Measurements from ENCODE around the gene FAM72C.
A peak's percentile ranks its signal among the peaks of the same experiment; 100 is the strongest.
"Not testable (repeated sequence)": the region's sequence is repeated elsewhere in the genome, so short reads cannot be mapped to it uniquely, and the experiment has no call there.

FAM72C gene

DNA sequence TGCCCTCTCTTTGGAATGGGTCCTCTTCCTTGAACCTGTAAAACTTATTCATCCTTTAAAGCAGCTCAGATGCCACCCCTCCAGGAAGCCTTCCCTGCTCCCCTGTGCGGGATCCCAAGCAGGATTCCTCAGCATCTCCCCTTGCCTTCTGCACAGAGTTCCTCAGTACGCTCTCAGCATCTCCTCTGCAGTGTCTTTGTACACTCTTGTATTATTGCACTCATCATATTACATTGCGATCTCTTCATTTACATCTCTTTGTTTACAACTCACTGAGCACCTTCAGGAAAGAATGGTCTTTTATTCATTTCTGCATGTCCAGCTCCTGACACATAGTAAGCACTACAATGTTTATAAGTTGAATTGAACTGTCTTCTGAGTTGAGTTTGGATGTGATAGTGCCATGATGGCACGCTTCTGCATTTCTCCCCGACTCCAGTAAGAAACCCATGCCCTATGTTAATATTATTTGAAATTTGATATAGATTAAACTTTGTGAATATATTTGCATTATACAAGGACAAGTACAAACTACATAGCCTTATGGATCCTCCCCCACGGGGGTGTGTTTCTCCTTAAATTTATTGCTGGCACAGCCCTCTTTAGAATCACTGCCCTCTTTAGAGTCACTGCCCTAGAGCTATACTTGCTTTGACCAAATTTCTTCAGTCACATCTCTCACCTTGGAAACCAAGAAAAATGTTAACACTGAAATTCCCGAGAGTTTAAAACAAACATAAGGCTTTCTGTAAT lies 13.1 kb upstream of the FAM72C start:
- H3K4me1 ChIP-seq (ENCODE audit: control insufficient read depth, insufficient read depth, low read length); H3K36me3 ChIP-seq (ENCODE audit: control insufficient read depth, insufficient read depth, low read length); H3K4me3 ChIP-seq (ENCODE audit: insufficient read depth, low read depth, low read length); H3K9me3 ChIP-seq (ENCODE audit: control insufficient read depth, low read length); H3K27ac ChIP-seq (ENCODE audit: insufficient read depth, low read depth, low read length, poor library complexity, severe bottlenecking); H3K27me3 ChIP-seq (ENCODE audit: control insufficient read depth, insufficient read depth, low read length, poor library complexity, severe bottlenecking): not testable (repeated sequence)
- WGBS, 2 experiments: 91 to 96% methylated on average over 2 of the region's 7 CpGs

DNA sequence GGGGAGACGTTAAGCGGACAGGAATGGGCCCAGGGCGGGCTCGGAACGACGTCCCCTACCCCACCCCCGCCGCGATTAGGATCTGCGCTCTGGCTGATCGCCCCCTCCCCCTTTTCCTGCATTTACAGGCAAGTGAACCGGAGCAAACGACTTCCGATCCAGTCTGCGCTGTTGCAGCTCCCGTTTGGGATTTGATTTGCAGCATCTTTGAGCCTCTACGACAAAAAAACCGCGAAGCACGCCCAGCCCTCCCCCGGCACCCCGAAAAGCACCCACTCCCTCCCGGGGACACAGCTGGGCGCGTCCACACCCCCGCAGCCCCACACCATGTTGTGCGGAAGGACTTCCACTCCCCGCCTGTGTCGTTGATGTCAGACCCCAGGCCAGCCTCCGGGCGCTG lies 2.6 kb upstream of the FAM72C start:
- H3K4me3 ChIP-seq (ENCODE audit: insufficient read depth, low read depth, low read length): peak overlapping the region; percentile 10
- H3K4me1 ChIP-seq (ENCODE audit: control insufficient read depth, insufficient read depth, low read length); H3K27ac ChIP-seq (ENCODE audit: insufficient read depth, low read depth, low read length, poor library complexity, severe bottlenecking); H3K9me3 ChIP-seq (ENCODE audit: control insufficient read depth, low read length); H3K36me3 ChIP-seq (ENCODE audit: control insufficient read depth, insufficient read depth, low read length); H3K27me3 ChIP-seq (ENCODE audit: control insufficient read depth, insufficient read depth, low read length, poor library complexity, severe bottlenecking): not testable (repeated sequence)
- 0% methylated on average over 4 of the region's 31 CpGs; no CpG with 5 or more reads in 1 of the 2 experiments for WGBS, 2 experiments

DNA sequence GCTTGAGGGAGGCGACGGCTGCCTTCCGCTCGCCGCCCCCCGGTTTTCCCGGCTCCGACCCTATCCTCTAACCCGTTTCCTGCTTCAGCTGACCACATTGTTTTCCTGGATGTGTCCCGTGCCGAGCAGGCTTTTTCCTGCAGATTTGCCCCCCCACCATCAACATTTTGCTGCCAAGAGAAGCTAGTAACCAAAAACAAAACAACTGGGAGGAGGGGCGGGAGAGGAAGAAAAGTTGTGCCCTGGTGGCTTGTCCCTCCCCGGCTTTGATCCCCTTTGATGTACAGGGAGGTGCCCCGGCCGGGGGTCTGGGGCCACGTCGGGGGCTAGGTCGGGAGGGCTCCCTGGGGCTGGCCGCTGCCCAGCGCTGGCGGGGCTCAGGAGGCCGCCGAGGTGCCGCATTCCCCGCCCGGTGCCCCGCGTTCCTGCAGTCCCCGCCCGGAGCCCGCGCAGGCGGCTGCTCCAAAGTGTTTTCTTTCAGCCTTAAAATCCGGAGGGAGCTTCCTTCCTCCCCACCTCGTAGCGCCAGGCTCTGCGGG lies 2.2 kb upstream of the FAM72C start:
- H3K4me3 ChIP-seq (ENCODE audit: insufficient read depth, low read depth, low read length): peak overlapping the region; percentile 25
- H3K27me3 ChIP-seq (ENCODE audit: control insufficient read depth, insufficient read depth, low read length, poor library complexity, severe bottlenecking); H3K4me1 ChIP-seq (ENCODE audit: control insufficient read depth, insufficient read depth, low read length); H3K27ac ChIP-seq (ENCODE audit: insufficient read depth, low read depth, low read length, poor library complexity, severe bottlenecking); H3K9me3 ChIP-seq (ENCODE audit: control insufficient read depth, low read length); H3K36me3 ChIP-seq (ENCODE audit: control insufficient read depth, insufficient read depth, low read length): not testable (repeated sequence)
- 0% methylated on average over 5 of the region's 37 CpGs; no CpG with 5 or more reads in 1 of the 2 experiments for WGBS, 2 experiments

DNA sequence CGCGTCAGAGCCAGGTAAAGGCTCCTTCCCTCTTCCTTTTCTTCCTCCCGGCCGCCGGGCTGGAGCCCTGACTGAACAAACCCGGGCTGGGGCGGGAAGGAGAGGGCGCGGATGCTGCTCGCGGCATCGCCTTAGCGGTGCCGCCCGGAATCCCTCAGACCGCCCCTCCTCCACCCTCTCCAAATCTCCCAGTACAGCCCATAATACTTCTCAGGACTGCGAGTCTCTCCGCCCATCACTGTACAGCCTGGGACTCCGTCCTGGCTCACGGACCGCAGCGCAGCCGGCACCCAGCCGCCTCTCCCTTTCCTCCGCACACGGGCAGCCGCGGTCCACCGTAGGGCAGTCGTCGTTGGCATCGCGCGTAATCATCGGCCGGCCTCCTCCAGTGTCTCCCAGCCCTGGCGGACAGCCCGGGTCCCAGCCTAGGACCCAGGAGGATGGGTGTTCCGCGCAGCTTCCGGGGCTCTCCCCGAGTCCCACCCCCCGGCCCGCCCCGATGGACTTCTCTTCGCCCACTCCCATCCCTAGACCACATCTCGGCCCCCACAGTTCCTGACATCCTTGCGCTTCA lies 1.1 kb upstream of the FAM72C start:
- WGBS, 2 experiments: no CpG with 5 or more reads among the region's 48 CpGs

DNA sequence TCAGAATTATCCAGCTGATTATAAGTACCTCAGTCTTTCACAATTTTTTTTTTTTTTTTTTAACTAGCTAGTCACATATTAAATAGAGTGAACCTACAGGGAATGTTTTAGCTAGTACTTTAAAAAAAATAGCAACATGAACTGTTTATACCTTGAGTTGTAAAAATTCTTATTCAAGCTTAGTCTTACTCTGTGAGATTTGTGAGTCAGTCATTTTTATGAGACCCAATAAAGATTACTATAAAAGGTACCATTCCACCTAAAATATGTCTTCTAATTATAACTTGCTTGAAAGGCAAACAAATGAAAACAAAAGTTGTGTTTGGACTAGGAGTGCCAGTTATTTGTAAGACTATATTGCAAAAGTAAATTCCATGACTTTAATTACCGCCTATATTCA lies 5.9 kb downstream of the FAM72C start:
- not testable (repeated sequence) for H3K27me3 ChIP-seq (ENCODE audit: control insufficient read depth, insufficient read depth, low read length, poor library complexity, severe bottlenecking); H3K4me1 ChIP-seq (ENCODE audit: control insufficient read depth, insufficient read depth, low read length); H3K27ac ChIP-seq (ENCODE audit: insufficient read depth, low read depth, low read length, poor library complexity, severe bottlenecking); H3K36me3 ChIP-seq (ENCODE audit: control insufficient read depth, insufficient read depth, low read length); H3K9me3 ChIP-seq (ENCODE audit: control insufficient read depth, low read length); H3K4me3 ChIP-seq (ENCODE audit: insufficient read depth, low read depth, low read length)
- no CpG with 5 or more reads among the region's 1 CpG for WGBS, 2 experiments

More for the DNA sequence above, 1.1 kb upstream of the FAM72C start:
- not testable (repeated sequence) for H3K36me3 ChIP-seq (ENCODE audit: control insufficient read depth, insufficient read depth, low read length); H3K4me1 ChIP-seq (ENCODE audit: control insufficient read depth, insufficient read depth, low read length); H3K9me3 ChIP-seq (ENCODE audit: control insufficient read depth, low read length); H3K4me3 ChIP-seq (ENCODE audit: insufficient read depth, low read depth, low read length); H3K27ac ChIP-seq (ENCODE audit: insufficient read depth, low read depth, low read length, poor library complexity, severe bottlenecking); H3K27me3 ChIP-seq (ENCODE audit: control insufficient read depth, insufficient read depth, low read length, poor library complexity, severe bottlenecking)

DNA sequence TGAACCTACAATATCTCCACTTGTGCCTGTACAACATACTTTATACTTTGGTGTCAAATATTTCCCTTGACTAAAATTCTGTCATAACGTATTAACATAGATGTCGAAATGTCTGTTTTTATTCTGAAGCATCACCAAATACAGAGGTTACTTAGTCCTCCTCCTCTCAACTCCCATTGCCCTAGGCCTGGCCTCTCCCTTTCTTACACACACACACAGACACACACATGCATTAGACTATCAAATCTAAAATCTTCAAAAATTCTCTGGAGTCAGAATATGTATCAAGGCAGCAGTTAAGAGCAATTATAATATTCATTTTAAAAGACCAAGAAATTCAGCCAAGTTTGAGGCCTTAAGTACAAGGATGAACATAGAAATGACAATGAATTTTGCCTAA lies 7.5 kb downstream of the FAM72C start:
- not testable (repeated sequence) for H3K9me3 ChIP-seq (ENCODE audit: control insufficient read depth, low read length); H3K27me3 ChIP-seq (ENCODE audit: control insufficient read depth, insufficient read depth, low read length, poor library complexity, severe bottlenecking); H3K4me1 ChIP-seq (ENCODE audit: control insufficient read depth, insufficient read depth, low read length); H3K4me3 ChIP-seq (ENCODE audit: insufficient read depth, low read depth, low read length); H3K36me3 ChIP-seq (ENCODE audit: control insufficient read depth, insufficient read depth, low read length); H3K27ac ChIP-seq (ENCODE audit: insufficient read depth, low read depth, low read length, poor library complexity, severe bottlenecking)
- WGBS, 2 experiments: no CpG with 5 or more reads among the region's 2 CpGs

DNA sequence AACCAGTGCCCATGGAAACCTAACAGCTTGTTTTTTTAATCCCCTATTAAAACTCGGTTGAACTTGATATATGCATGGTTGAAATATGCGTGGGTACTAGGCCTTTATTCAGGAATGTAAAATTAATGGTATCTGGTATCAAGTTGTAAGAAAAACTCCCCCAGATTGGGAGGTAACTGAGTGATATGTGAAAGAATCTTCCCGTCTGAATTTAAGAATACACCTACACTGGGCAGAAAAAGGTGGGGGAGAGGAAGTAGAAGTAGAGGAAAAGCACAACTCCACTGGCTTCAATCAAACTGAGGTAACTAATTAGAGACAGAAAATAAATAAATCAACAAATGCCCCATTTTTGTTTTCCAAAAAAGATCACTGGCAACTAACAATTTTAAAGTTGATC lies 15.9 kb downstream of the FAM72C start:
- no CpG with 5 or more reads among the region's 3 CpGs for WGBS, 2 experiments

DNA sequence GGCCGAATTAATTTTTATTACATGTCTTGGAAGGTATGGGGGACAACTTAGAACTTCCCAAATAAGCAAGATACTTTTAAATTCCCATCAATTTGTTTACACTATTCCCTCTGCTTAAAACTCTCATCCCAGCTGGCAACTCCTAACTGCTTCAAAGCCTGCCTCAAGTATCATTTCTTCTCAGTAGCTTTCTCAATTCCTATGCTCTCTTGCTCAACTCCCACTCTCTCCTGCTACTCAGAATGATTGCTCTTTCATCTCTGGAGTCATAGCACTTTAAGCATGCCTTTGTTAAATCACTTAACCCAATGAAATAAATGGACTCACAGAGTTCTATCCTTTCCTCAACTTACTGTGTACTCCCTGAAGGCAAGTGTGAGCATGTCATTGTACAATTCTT lies 18.9 kb downstream of the FAM72C start:
- H3K4me3 ChIP-seq (ENCODE audit: insufficient read depth, low read depth, low read length); H3K36me3 ChIP-seq (ENCODE audit: control insufficient read depth, insufficient read depth, low read length); H3K27me3 ChIP-seq (ENCODE audit: control insufficient read depth, insufficient read depth, low read length, poor library complexity, severe bottlenecking); H3K4me1 ChIP-seq (ENCODE audit: control insufficient read depth, insufficient read depth, low read length); H3K27ac ChIP-seq (ENCODE audit: insufficient read depth, low read depth, low read length, poor library complexity, severe bottlenecking); H3K9me3 ChIP-seq (ENCODE audit: control insufficient read depth, low read length): not testable (repeated sequence)
- WGBS, 2 experiments: no CpG with 5 or more reads among the region's 1 CpG

More for the DNA sequence above, 15.9 kb downstream of the FAM72C start:
- H3K4me1 ChIP-seq (ENCODE audit: control insufficient read depth, insufficient read depth, low read length); H3K27ac ChIP-seq (ENCODE audit: insufficient read depth, low read depth, low read length, poor library complexity, severe bottlenecking); H3K9me3 ChIP-seq (ENCODE audit: control insufficient read depth, low read length); H3K36me3 ChIP-seq (ENCODE audit: control insufficient read depth, insufficient read depth, low read length); H3K27me3 ChIP-seq (ENCODE audit: control insufficient read depth, insufficient read depth, low read length, poor library complexity, severe bottlenecking); H3K4me3 ChIP-seq (ENCODE audit: insufficient read depth, low read depth, low read length): not testable (repeated sequence)

DNA sequence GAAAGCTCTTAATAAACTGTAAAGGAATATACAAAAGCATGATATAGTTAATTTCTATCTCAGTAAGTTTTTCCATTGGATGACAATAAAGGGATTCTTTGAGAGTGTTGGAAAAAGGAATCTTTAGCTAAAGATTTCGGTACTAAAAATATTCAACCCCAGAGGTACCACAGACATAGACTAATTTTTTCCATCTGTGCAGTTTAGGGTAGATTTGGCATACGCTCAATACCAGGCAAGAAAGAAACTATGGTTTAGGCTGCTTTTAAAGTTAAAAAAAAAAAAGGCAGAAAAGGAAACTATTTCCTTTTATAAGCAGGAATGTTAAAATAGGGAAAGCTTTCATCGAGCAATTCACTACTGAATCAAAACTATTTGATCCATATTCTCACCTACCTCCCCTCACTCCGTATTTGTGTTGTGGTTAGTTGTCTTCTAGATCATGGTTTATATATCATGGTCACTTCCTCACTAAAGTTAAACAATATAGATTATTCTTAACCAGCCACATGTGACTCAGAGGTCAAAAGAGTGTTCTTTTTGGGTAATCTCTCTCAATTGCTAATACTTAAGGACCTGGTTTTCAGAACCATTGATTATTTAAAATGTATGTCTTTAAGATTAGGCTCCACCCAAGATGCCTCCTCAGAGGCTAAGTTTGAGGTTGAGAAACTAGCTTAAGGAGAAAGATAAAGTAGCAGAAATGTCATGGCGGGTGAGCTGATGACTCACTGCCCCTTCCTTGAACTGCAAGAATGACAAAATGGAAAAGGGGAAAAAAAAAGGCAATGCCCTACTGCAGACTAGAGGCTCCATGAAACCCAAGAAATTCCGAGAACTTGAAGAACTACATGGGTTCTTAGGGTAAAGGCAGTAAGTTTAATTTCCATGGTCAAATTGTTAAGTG lies 20.0 kb downstream of the FAM72C start:
- H3K27ac ChIP-seq (ENCODE audit: insufficient read depth, low read depth, low read length, poor library complexity, severe bottlenecking); H3K4me1 ChIP-seq (ENCODE audit: control insufficient read depth, insufficient read depth, low read length); H3K36me3 ChIP-seq (ENCODE audit: control insufficient read depth, insufficient read depth, low read length); H3K27me3 ChIP-seq (ENCODE audit: control insufficient read depth, insufficient read depth, low read length, poor library complexity, severe bottlenecking); H3K4me3 ChIP-seq (ENCODE audit: insufficient read depth, low read depth, low read length); H3K9me3 ChIP-seq (ENCODE audit: control insufficient read depth, low read length): not testable (repeated sequence)
- WGBS, 2 experiments: no CpG with 5 or more reads among the region's 6 CpGs

DNA sequence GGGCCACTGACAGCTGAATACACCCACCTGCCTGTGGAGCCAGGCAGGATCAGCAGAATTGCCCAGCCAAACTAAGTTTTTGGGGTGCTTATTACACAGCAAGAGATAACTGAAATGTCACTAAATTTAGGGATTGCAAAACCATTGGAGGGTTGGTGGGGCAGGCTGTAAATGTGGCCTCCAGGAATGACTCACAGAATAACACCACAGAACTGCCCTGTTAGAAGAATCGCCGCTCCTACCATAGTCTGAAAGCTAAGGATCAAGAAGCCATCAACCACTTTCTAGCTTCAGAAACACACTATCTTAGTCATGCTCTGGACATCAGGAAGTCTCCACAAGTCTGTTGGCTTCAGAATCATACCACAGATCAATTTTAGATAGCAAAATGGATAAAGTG lies 24.0 kb downstream of the FAM72C start:
- H3K36me3 ChIP-seq (ENCODE audit: control insufficient read depth, insufficient read depth, low read length); H3K4me1 ChIP-seq (ENCODE audit: control insufficient read depth, insufficient read depth, low read length); H3K9me3 ChIP-seq (ENCODE audit: control insufficient read depth, low read length); H3K27ac ChIP-seq (ENCODE audit: insufficient read depth, low read depth, low read length, poor library complexity, severe bottlenecking); H3K4me3 ChIP-seq (ENCODE audit: insufficient read depth, low read depth, low read length); H3K27me3 ChIP-seq (ENCODE audit: control insufficient read depth, insufficient read depth, low read length, poor library complexity, severe bottlenecking): not testable (repeated sequence)
- WGBS, 2 experiments: no CpG with 5 or more reads among the region's 2 CpGs

Measured in ectodermal cell (in vitro differentiated cells).